Keratinocyte (primary cell): Measurements from ENCODE around the gene SRPX. TPM values are rescaled to one million over a fixed set of nuclear protein-coding genes. Genes with fewer than 3 reads are reported as not detected.
A peak's percentile ranks its signal among the peaks of the same experiment; 100 is the strongest.

Experiments used
- DNase-seq: peaks from one replicate; pipeline ENCODE4 v3.0.0-alpha.2; 2011; ENCODE audit warnings: low read depth, missing footprints, low spot score
- FAIRE-seq: peaks from 2 replicates; lab custom pipeline; 2011; peaks lifted over from hg19 to GRCh38; lab: Jason Lieb, UNC
- H2AFZ ChIP-seq: 2 replicates; pipeline ENCODE4 v1.6.0; 2012; ENCODE audit warnings: low read length, control low read depth, inconsistent platforms; ENCODE audit not compliant: control insufficient read depth
- H3K27ac ChIP-seq: 2 replicates; pipeline ENCODE4 v1.5.1; 2011; ENCODE audit warnings: low read length; ENCODE audit not compliant: control insufficient read depth, insufficient read depth
- H3K27me3 ChIP-seq: 3 replicates; pipeline ENCODE4 v1.6.0; 2011; ENCODE audit warnings: low read length; ENCODE audit not compliant: control insufficient read depth, insufficient read depth; ENCODE audit errors: extremely low read depth
- H3K36me3 ChIP-seq, 2 experiments: 2 replicates in 1 of 2; 3 replicates in 1 of 2; pipeline ENCODE4 v1.5.1; 2011; ENCODE audit warnings: low read length in 2 of 2, mild to moderate bottlenecking in 1 of 2; ENCODE audit not compliant: control insufficient read depth in 2 of 2, insufficient read depth in 2 of 2; ENCODE audit errors: extremely low read depth in 1 of 2
- H3K4me1 ChIP-seq: 3 replicates; pipeline ENCODE4 v1.5.1; 2011; ENCODE audit warnings: low read length; ENCODE audit not compliant: control insufficient read depth, insufficient read depth; ENCODE audit errors: extremely low read depth
- H3K4me2 ChIP-seq: 3 replicates; pipeline ENCODE4 v1.6.0; 2011; ENCODE audit warnings: low read depth, low read length; ENCODE audit not compliant: control insufficient read depth, insufficient read depth; ENCODE audit errors: extremely low read depth
- H3K4me3 ChIP-seq, 3 experiments: fragments of 200-600 bp in 1 of 3; sonication (generic) in 1 of 3; 2 replicates in 2 of 3; 3 replicates in 1 of 3; pipeline ENCODE4 v1.5.1; 2011 to 2016; ENCODE audit warnings: low read length in 3 of 3, mild to moderate bottlenecking in 3 of 3, control low read depth in 2 of 3, inconsistent platforms in 1 of 3, low read depth in 1 of 3, mixed read lengths in 1 of 3, mixed run types in 1 of 3, moderate library complexity in 1 of 3; ENCODE audit not compliant: control insufficient read depth in 2 of 3, insufficient read depth in 2 of 3; ENCODE audit errors: extremely low read depth in 1 of 3
- H3K79me2 ChIP-seq: 2 replicates; pipeline ENCODE4 v1.6.0; 2012; ENCODE audit warnings: low read length; ENCODE audit not compliant: control insufficient read depth, insufficient read depth
- H3K9ac ChIP-seq: 3 replicates; pipeline ENCODE4 v1.6.0; 2011; ENCODE audit warnings: low read length; ENCODE audit not compliant: control insufficient read depth, insufficient read depth; ENCODE audit errors: extremely low read depth
- H3K9me1 ChIP-seq: 3 replicates; pipeline ENCODE4 v1.6.0; 2011; ENCODE audit warnings: low read length; ENCODE audit not compliant: control insufficient read depth, insufficient read depth; ENCODE audit errors: extremely low read depth
- H3K9me3 ChIP-seq: 2 replicates; pipeline ENCODE4 v1.5.1; 2012; ENCODE audit warnings: low read depth, low read length; ENCODE audit not compliant: control insufficient read depth
- H4K20me1 ChIP-seq: 3 replicates; pipeline ENCODE4 v1.6.0; 2011; ENCODE audit warnings: low read length; ENCODE audit not compliant: control insufficient read depth, insufficient read depth; ENCODE audit errors: extremely low read depth
- EZH2 ChIP-seq: IDR thresholded peaks from one replicate; pipeline ENCODE4 v1.6.1; 2012; ENCODE audit warnings: inconsistent platforms, mild to moderate bottlenecking, low read length, moderate library complexity
- dilution Hi-C: fragments of 300-500 bp; cut with MboI; formaldehyde crosslinking; loops from one replicate; pipeline ENCODE4 v1.7.0; 2020; ENCODE audit warnings: low sequenced_read_pairs; ENCODE audit not compliant: extremely low pct_ligation_motif_present
- polyA plus RNA-seq, 5 experiments: library from polyadenylated mRNA; depleted of rRNA in 3 of 5; stranded (reverse) in 3 of 5; stranded (forward) in 1 of 5; unstranded in 1 of 5; fragments of >200 nt; gene quantifications; 1 replicate in 1 of 5; 2 replicates in 3 of 5; 3 replicates in 1 of 5; pipeline versions ENCODE4 v1.2.1 to v1.2.3, GENCODE V29; 2011 to 2012; ENCODE audit warnings: missing spikeins in 2 of 5, low read depth in 1 of 5, low replicate concordance in 1 of 5
- TF ChIP-seq, protein P1 (sequence below), 3 experiments: IDR thresholded peaks in 1 of 3; conservative IDR thresholded peaks in 1 of 3; optimal IDR thresholded peaks in 1 of 3; 2 replicates in 2 of 3; 3 replicates in 1 of 3; pipeline versions ENCODE3 to v1.5.1; 2011; ENCODE audit warnings: low read length in 3 of 3, mild to moderate bottlenecking in 3 of 3, moderate library complexity in 2 of 3, control low read depth in 1 of 3, inconsistent platforms in 1 of 3; ENCODE audit not compliant: insufficient read depth in 2 of 3; ENCODE audit errors: extremely low read depth in 1 of 3

Gene SRPX
- polyA plus RNA-seq, 1 donor (not counting 4 experiments of a cell fraction or from before 2014, with no cell fraction given), result 53.8 TPM

- no peak overlapping the region for H3K4me3 ChIP-seq
These were observed 8.6 kb downstream of the SRPX start for GRCh38 chrX:38211891-38212635.

GRCh38 chrX:38206542-38206941 lies 14.1 kb downstream of the SRPX start:
- Histone ChIP-seq H3K4me2 (no peak overlapping the region), H3K27ac (no peak overlapping the region), H3K4me3 (no peak overlapping the region), H3K27me3 (no peaks in the 10 kb centered on the region), H3K9me1 (no peaks in the 10 kb centered on the region), H3K9ac (no peak overlapping the region), H4K20me1 (no peaks in the 10 kb centered on the region), H3K36me3 (no peaks in the 10 kb centered on the region), H2AFZ (no peak overlapping the region), H3K9me3 (no peaks in the 10 kb centered on the region), H3K4me1 (no peaks in the 10 kb centered on the region), H3K79me2 (peaks cover 60% of the 10 kb centered on the region)
- DNase-seq, result no peak
- dilution Hi-C loops, result no loop called here
- no peak for TF ChIP-seq EZH2
- TF ChIP-seq, protein P1, sequence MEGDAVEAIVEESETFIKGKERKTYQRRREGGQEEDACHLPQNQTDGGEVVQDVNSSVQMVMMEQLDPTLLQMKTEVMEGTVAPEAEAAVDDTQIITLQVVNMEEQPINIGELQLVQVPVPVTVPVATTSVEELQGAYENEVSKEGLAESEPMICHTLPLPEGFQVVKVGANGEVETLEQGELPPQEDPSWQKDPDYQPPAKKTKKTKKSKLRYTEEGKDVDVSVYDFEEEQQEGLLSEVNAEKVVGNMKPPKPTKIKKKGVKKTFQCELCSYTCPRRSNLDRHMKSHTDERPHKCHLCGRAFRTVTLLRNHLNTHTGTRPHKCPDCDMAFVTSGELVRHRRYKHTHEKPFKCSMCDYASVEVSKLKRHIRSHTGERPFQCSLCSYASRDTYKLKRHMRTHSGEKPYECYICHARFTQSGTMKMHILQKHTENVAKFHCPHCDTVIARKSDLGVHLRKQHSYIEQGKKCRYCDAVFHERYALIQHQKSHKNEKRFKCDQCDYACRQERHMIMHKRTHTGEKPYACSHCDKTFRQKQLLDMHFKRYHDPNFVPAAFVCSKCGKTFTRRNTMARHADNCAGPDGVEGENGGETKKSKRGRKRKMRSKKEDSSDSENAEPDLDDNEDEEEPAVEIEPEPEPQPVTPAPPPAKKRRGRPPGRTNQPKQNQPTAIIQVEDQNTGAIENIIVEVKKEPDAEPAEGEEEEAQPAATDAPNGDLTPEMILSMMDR (optimal IDR thresholded peaks at IDR 0.05 in 1 of 3, IDR thresholded peaks at IDR 0.05 in 1 of 3, conservative IDR thresholded peaks at IDR 0.05 in 1 of 3; ENCODE audit: extremely low read depth in 1 of 3, insufficient read depth in 2 of 3, low read length in 3 of 3), result no peak
- FAIRE-seq, result no peak

More at GRCh38 chrX:38211891-38212635, 8.6 kb downstream of the SRPX start:
- DNase-seq (no peak), FAIRE-seq (peak; percentile 26)
- Histone ChIP-seq H3K4me1 (peaks cover 18% of the 10 kb centered on the region), H3K27me3 (no peaks in the 10 kb centered on the region), H3K27ac (no peak overlapping the region), H3K9me3 (no peaks in the 10 kb centered on the region), H3K9me1 (no peaks in the 10 kb centered on the region), H3K4me2 (no peak overlapping the region), H4K20me1 (no peaks in the 10 kb centered on the region), H3K79me2 (peaks cover 60% of the 10 kb centered on the region), H3K36me3 (no peaks in the 10 kb centered on the region), H2AFZ (no peak overlapping the region), H3K9ac (no peak overlapping the region)
- TF ChIP-seq EZH2, result no peak
- TF ChIP-seq, protein P1 (optimal IDR thresholded peaks at IDR 0.05 in 1 of 3, IDR thresholded peaks at IDR 0.05 in 1 of 3, conservative IDR thresholded peaks at IDR 0.05 in 1 of 3; ENCODE audit: extremely low read depth in 1 of 3, insufficient read depth in 2 of 3, low read length in 3 of 3), result no peak
- dilution Hi-C loops, result no loop called here
